Thyroid gland (tissue), 4 donors: Measurements from ENCODE around the gene CALM1.

ENCODE experiments used
- CTCF ChIP-seq, 6 experiments: fragments of 200-600 bp in 3 of 6; fragments of 450-650 bp in 3 of 6; sonication (generic) in 3 of 6; IDR thresholded peaks; one replicate each; pipeline ENCODE4 v1.5.1; 2016 to 2019; ENCODE audit warnings: antibody characterized with exemption in 6 of 6, mild to moderate bottlenecking in 2 of 6, inconsistent platforms in 1 of 6, moderate library complexity in 1 of 6
- POLR2A ChIP-seq, 2 donors: fragments of 450-650 bp; IDR thresholded peaks; one replicate each; pipeline ENCODE4 v1.6.1; 2017; ENCODE audit warnings: antibody characterized with exemption in 2 of 2, mild to moderate bottlenecking in 2 of 2, moderate library complexity in 1 of 2

GRCh38 chr14:90409209-90409730, 12.4 kb downstream of the CALM1 start:
- TF ChIP-seq CTCF (IDR thresholded peaks at IDR 0.05) = no peak
- TF ChIP-seq POLR2A (IDR thresholded peaks at IDR 0.05) = no peak
